Liver (tissue), 9 donors: ENCODE data around the gene JAZF1. TPM values are rescaled to one million over a fixed set of nuclear protein-coding genes. Genes with fewer than 3 reads are reported as not detected.

ENCODE experiments used
- DNase-seq: peaks from one replicate; pipeline ENCODE4 v3.0.0-alpha.2; 2017; ENCODE audit warnings: low spot score
- H3K27ac ChIP-seq, 2 donors: one replicate each; pipeline ENCODE4 v1.7.0; 2013; ENCODE audit warnings: inconsistent platforms in 2 of 2, low read length in 2 of 2, control low read depth in 1 of 2, low read depth in 1 of 2, mild to moderate bottlenecking in 1 of 2
- H3K27me3 ChIP-seq, 4 donors: one replicate each; pipeline versions ENCODE4 v1.6.1 to v1.7.0; 2013; ENCODE audit warnings: low read length in 3 of 4, inconsistent platforms in 1 of 4, mild to moderate bottlenecking in 1 of 4, moderate library complexity in 1 of 4; ENCODE audit not compliant: control insufficient read depth in 4 of 4, insufficient read depth in 4 of 4
- H3K36me3 ChIP-seq, 4 donors: one replicate each; pipeline versions ENCODE4 v1.6.1 to v1.7.0; 2013; ENCODE audit warnings: low read length in 3 of 4, mild to moderate bottlenecking in 3 of 4, low read depth in 1 of 4, moderate library complexity in 1 of 4; ENCODE audit not compliant: control insufficient read depth in 4 of 4, insufficient read depth in 3 of 4
- H3K4me1 ChIP-seq, 4 donors: one replicate each; pipeline versions ENCODE4 v1.6.1 to v1.7.0; 2013; ENCODE audit warnings: low read length in 3 of 4, mild to moderate bottlenecking in 3 of 4, moderate library complexity in 1 of 4; ENCODE audit not compliant: control insufficient read depth in 4 of 4, insufficient read depth in 4 of 4
- H3K4me3 ChIP-seq, 3 donors: one replicate each; pipeline versions ENCODE4 v1.6.1 to v1.7.0; 2013; ENCODE audit warnings: low read length in 3 of 3, control low read depth in 1 of 3, low read depth in 1 of 3, mild to moderate bottlenecking in 1 of 3
- H3K9ac ChIP-seq, 2 donors: one replicate each; pipeline ENCODE4 v1.7.0; 2013; ENCODE audit warnings: low read length in 2 of 2, mild to moderate bottlenecking in 2 of 2, moderate library complexity in 2 of 2, control low read depth in 1 of 2, low read depth in 1 of 2
- H3K9me3 ChIP-seq, 4 donors: one replicate each; pipeline versions ENCODE4 v1.6.1 to v1.7.0; 2013; ENCODE audit warnings: low read length in 3 of 4; ENCODE audit not compliant: control insufficient read depth in 4 of 4
- ATF3 ChIP-seq: IDR thresholded peaks from 2 replicates; pipeline ENCODE4 v1.6.1; 2016; ENCODE audit warnings: antibody characterized with exemption
- CTCF ChIP-seq: fragments of 150-350 bp; IDR thresholded peaks from 2 replicates; pipeline ENCODE4 v1.5.1; 2017; ENCODE audit warnings: improper control_type of control experiment, low read depth, low read length; ENCODE audit not compliant: missing input control
- GABPA ChIP-seq, 2 donors: IDR thresholded peaks in 1 of 2; conservative IDR thresholded peaks in 1 of 2; 2 replicates each; pipeline ENCODE4 v1.6.1; 2016; ENCODE audit warnings: antibody characterized with exemption in 2 of 2, mild to moderate bottlenecking in 1 of 2, moderate library complexity in 1 of 2
- JUND ChIP-seq, 2 donors: IDR thresholded peaks; 2 replicates each; pipeline ENCODE4 v1.6.1; 2016; ENCODE audit warnings: antibody characterized with exemption in 2 of 2
- MAX ChIP-seq: IDR thresholded peaks from 2 replicates; pipeline ENCODE4 v1.6.1; 2016; ENCODE audit warnings: antibody characterized with exemption
- REST ChIP-seq: IDR thresholded peaks from 2 replicates; pipeline ENCODE4 v1.6.1; 2016; ENCODE audit warnings: antibody characterized with exemption, mild to moderate bottlenecking
- SP1 ChIP-seq: IDR thresholded peaks from 2 replicates; pipeline ENCODE4 v1.6.1; 2018; ENCODE audit warnings: antibody characterized with exemption, mild to moderate bottlenecking
- YY1 ChIP-seq: IDR thresholded peaks from 2 replicates; pipeline ENCODE4 v1.6.1; 2016; ENCODE audit warnings: antibody characterized with exemption, mild to moderate bottlenecking
- ZBTB33 ChIP-seq: IDR thresholded peaks from 2 replicates; pipeline ENCODE4 v1.6.1; 2016; ENCODE audit warnings: antibody characterized with exemption
- WGBS: extraction: QIAGEN DNeasy Blood & Tissue Kit; methylation state at CpG from one replicate; pipeline ENCODE4 v1.1.7; 2013; 5-methylcytosine and 5-hydroxymethylcytosine counted together
- polyA plus RNA-seq, 2 donors: library from polyadenylated mRNA; stranded (reverse) in 1 of 2; unstranded in 1 of 2; fragments of 200-250 nt in 1 of 2; fragments of >200 nt in 1 of 2; fragmentation: Nextera tagmentation in 1 of 2; extraction: Ambion mirVana in 1 of 2; gene quantifications; one replicate each; pipeline versions ENCODE4 v1.2.1 to v1.2.3, GENCODE V29; 2013 to 2015
- total RNA-seq, 2 donors: library from RNA; depleted of rRNA; stranded (reverse); fragments of >200 nt; gene quantifications; one replicate each; pipeline ENCODE4 v1.2.3, GENCODE V29; 2014
- donor health status: healthy.
- donor health status: healthy.
- donor health status: healthy.
- donor health status: healthy.
- donor health status: healthy.

JAZF1 gene
- total and polyA plus RNA-seq, 4 donors: 2.7 to 17.8 (median 4.0) TPM

GRCh38 chr7:28069388-28069787 is 111.2 kb downstream of the JAZF1 start (continued):
- no peak for TF ChIP-seq MAX

- no peak for TF ChIP-seq JUND (IDR thresholded peaks at IDR 0.05)
- no peak for TF ChIP-seq CTCF
- TF ChIP-seq GABPA (IDR thresholded peaks at IDR 0.05 in 1 of 2, conservative IDR thresholded peaks at IDR 0.05 in 1 of 2): no peak
- Histone ChIP-seq H3K27ac (no peak overlapping the region), H3K9me3 (no peaks in the 10 kb centered on the region), H3K36me3 (no peaks in the 10 kb centered on the region), H3K27me3 (no peaks in the 10 kb centered on the region), H3K4me3 (no peak overlapping the region), H3K9ac (no peak overlapping the region), H3K4me1 (peaks cover 0 to 7% (median 2%) of the 10 kb centered on the region in 4 donors)
- WGBS: 95% methylated on average over 1 of the region's 1 CpG
- no peak for DNase-seq
Measured at GRCh38 chr7:28068811-28069216, 111.8 kb downstream of the JAZF1 start.

- TF ChIP-seq ATF3 (no peak), MAX (no peak), JUND (IDR thresholded peaks at IDR 0.05) (no peak), CTCF (no peak)
- Histone ChIP-seq H3K27ac (no peak overlapping the region), H3K9ac (no peak overlapping the region), H3K36me3 (no peaks in the 10 kb centered on the region), H3K4me1 (peaks cover 0 to 12% (median 2%) of the 10 kb centered on the region in 4 donors), H3K27me3 (no peaks in the 10 kb centered on the region), H3K4me3 (no peak overlapping the region), H3K9me3 (no peaks in the 10 kb centered on the region)
- DNase-seq: no peak
Measured at GRCh38 chr7:28067171-28067570, 113.4 kb downstream of the JAZF1 start.

- peaks cover 0 to 12% (median 2%) of the 10 kb centered on the region in 4 donors for H3K4me1 ChIP-seq
- 93% methylated on average over 8 of the region's 8 CpGs for WGBS
- no peaks in the 10 kb centered on the region for H3K36me3 ChIP-seq
- H3K27me3 ChIP-seq: no peaks in the 10 kb centered on the region
- H3K4me3 ChIP-seq: no peak overlapping the region
- H3K9me3 ChIP-seq: no peaks in the 10 kb centered on the region
- no peak for DNase-seq
- no peak overlapping the region for H3K27ac ChIP-seq
- no peak overlapping the region for H3K9ac ChIP-seq
- no peak for TF ChIP-seq REST
- no peak for TF ChIP-seq SP1
- TF ChIP-seq CTCF: no peak
- TF ChIP-seq YY1: no peak
- no peak for TF ChIP-seq ZBTB33
- TF ChIP-seq MAX: no peak
Measured at GRCh38 chr7:28065721-28066285, 114.8 kb downstream of the JAZF1 start.
